ENCODE measurements around the gene WIPI1. TPM values are rescaled to one million over a fixed set of nuclear protein-coding genes. Genes with fewer than 3 reads are reported as not detected.

The WIPI1 gene
- total RNA-seq, 1 experiment from 2014 or later: 29.3 TPM

DNA sequence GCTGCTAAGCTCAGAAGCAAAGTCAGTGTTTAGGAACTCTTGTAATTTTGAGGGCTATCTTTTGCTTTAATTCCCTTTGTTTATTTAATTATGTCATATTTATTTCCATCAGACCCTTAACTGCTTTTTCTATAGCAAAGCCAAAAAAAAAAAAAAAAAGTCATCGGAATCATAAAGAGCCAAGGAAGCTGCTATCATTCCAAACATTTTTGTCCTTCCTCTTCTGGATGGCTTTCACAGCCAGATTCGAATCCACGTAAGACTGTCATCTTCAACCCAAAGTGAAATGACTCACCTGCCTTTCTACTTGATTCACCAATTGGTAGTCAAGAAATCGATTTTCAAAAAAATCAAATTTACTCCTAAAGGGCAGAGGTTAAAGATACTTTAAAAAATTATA is 38.4 kb downstream of the WIPI1 start:
- DNase-seq (ENCODE audit: low spot score) (no peak), ATAC-seq (no peak)
- Mint-ChIP-seq H3K36me3 (peaks cover 25% of the 10 kb centered on the region), H3K4me1 (peaks cover 43% of the 10 kb centered on the region), H3K27me3 (ENCODE audit: low read depth) (peaks cover 9% of the 10 kb centered on the region), H3K4me3 (no peak overlapping the region), H3K9me3 (peaks cover 16% of the 10 kb centered on the region), H3K27ac (no peak overlapping the region)
- ChIA-PET CTCF (interaction anchor here (0.7 to 3.7 kb wide), 3 partner anchors 13 to 164 kb away, joined by 4 to 19 read pairs (median 4); no protein-coding TSS in a partner anchor), POLR2A (interaction anchor here (1.2 kb wide), 1 partner anchor 127 kb away, joined by 4 read pairs; no protein-coding TSS in a partner anchor)
- TF ChIP-seq JAZF1 (CRISPR knock-in tag; IDR thresholded peaks at IDR 0.05) (no peak), ZNF138 (CRISPR knock-in tag; conservative IDR thresholded peaks at IDR 0.05) (no peak), MAX (CRISPR knock-in tag; IDR thresholded peaks at IDR 0.05) (no peak), RELA (CRISPR knock-in tag; IDR thresholded peaks at IDR 0.05; ENCODE audit: borderline replicate concordance) (no peak), HMGA2 (CRISPR knock-in tag; IDR thresholded peaks at IDR 0.05) (no peak), PRDM15 (CRISPR knock-in tag; IDR thresholded peaks at IDR 0.05) (no peak), ESRRA (CRISPR knock-in tag; IDR thresholded peaks at IDR 0.05; ENCODE audit: borderline replicate concordance) (no peak), MYBL2 (CRISPR knock-in tag; IDR thresholded peaks at IDR 0.05) (no peak), USF1 (CRISPR knock-in tag; IDR thresholded peaks at IDR 0.05) (no peak), ETV6 (CRISPR knock-in tag; IDR thresholded peaks at IDR 0.05) (no peak), ZNF317 (CRISPR knock-in tag; IDR thresholded peaks at IDR 0.05; ENCODE audit: borderline replicate concordance, low read depth) (no peak), ZNF425 (CRISPR knock-in tag; conservative IDR thresholded peaks at IDR 0.05) (no peak)
- TF ChIP-seq, protein P1, sequence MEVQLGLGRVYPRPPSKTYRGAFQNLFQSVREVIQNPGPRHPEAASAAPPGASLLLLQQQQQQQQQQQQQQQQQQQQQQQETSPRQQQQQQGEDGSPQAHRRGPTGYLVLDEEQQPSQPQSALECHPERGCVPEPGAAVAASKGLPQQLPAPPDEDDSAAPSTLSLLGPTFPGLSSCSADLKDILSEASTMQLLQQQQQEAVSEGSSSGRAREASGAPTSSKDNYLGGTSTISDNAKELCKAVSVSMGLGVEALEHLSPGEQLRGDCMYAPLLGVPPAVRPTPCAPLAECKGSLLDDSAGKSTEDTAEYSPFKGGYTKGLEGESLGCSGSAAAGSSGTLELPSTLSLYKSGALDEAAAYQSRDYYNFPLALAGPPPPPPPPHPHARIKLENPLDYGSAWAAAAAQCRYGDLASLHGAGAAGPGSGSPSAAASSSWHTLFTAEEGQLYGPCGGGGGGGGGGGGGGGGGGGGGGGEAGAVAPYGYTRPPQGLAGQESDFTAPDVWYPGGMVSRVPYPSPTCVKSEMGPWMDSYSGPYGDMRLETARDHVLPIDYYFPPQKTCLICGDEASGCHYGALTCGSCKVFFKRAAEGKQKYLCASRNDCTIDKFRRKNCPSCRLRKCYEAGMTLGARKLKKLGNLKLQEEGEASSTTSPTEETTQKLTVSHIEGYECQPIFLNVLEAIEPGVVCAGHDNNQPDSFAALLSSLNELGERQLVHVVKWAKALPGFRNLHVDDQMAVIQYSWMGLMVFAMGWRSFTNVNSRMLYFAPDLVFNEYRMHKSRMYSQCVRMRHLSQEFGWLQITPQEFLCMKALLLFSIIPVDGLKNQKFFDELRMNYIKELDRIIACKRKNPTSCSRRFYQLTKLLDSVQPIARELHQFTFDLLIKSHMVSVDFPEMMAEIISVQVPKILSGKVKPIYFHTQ (CRISPR knock-in tag; IDR thresholded peaks at IDR 0.05): no peak
- TF ChIP-seq, protein P2, sequence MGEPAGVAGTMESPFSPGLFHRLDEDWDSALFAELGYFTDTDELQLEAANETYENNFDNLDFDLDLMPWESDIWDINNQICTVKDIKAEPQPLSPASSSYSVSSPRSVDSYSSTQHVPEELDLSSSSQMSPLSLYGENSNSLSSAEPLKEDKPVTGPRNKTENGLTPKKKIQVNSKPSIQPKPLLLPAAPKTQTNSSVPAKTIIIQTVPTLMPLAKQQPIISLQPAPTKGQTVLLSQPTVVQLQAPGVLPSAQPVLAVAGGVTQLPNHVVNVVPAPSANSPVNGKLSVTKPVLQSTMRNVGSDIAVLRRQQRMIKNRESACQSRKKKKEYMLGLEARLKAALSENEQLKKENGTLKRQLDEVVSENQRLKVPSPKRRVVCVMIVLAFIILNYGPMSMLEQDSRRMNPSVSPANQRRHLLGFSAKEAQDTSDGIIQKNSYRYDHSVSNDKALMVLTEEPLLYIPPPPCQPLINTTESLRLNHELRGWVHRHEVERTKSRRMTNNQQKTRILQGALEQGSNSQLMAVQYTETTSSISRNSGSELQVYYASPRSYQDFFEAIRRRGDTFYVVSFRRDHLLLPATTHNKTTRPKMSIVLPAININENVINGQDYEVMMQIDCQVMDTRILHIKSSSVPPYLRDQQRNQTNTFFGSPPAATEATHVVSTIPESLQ (CRISPR knock-in tag; IDR thresholded peaks at IDR 0.05): no peak
- TF ChIP-seq, protein P3, sequence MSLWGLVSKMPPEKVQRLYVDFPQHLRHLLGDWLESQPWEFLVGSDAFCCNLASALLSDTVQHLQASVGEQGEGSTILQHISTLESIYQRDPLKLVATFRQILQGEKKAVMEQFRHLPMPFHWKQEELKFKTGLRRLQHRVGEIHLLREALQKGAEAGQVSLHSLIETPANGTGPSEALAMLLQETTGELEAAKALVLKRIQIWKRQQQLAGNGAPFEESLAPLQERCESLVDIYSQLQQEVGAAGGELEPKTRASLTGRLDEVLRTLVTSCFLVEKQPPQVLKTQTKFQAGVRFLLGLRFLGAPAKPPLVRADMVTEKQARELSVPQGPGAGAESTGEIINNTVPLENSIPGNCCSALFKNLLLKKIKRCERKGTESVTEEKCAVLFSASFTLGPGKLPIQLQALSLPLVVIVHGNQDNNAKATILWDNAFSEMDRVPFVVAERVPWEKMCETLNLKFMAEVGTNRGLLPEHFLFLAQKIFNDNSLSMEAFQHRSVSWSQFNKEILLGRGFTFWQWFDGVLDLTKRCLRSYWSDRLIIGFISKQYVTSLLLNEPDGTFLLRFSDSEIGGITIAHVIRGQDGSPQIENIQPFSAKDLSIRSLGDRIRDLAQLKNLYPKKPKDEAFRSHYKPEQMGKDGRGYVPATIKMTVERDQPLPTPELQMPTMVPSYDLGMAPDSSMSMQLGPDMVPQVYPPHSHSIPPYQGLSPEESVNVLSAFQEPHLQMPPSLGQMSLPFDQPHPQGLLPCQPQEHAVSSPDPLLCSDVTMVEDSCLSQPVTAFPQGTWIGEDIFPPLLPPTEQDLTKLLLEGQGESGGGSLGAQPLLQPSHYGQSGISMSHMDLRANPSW (CRISPR knock-in tag; conservative IDR thresholded peaks at IDR 0.05; ENCODE audit: low read depth): no peak

Measured in WTC11 (cell line).